ENCODE data around the gene NHLRC4. TPM values are rescaled to one million over a fixed set of nuclear protein-coding genes. Genes with fewer than 3 reads are reported as not detected.

The NHLRC4 gene
- total and polyA plus RNA-seq, 4 donors = 0.17 to 7.0 (median 0.25) TPM; not detected in 1

- Histone ChIP-seq H3K9ac (ENCODE audit: low read depth in 1 of 2, low read length in 2 of 2) (no peak overlapping the region), H3K9me3 (ENCODE audit: control insufficient read depth in 4 of 4, low read length in 3 of 4) (no peaks in the 10 kb centered on the region), H3K4me1 (ENCODE audit: control insufficient read depth in 4 of 4, insufficient read depth in 4 of 4, low read length in 3 of 4) (peaks cover 6 to 29% (median 20%) of the 10 kb centered on the region in 4 donors), H3K27me3 (ENCODE audit: control insufficient read depth in 4 of 4, insufficient read depth in 4 of 4, low read length in 3 of 4) (no peaks in the 10 kb centered on the region), H3K27ac (ENCODE audit: low read depth in 1 of 2, low read length in 2 of 2) (no peak overlapping the region), H3K4me3 (ENCODE audit: low read depth in 1 of 3, low read length in 3 of 3) (no peak overlapping the region), H3K36me3 (ENCODE audit: control insufficient read depth in 4 of 4, insufficient read depth in 3 of 4, low read depth in 1 of 4, low read length in 3 of 4) (no peaks in the 10 kb centered on the region)
- TF ChIP-seq CTCF (IDR thresholded peaks at IDR 0.05; ENCODE audit: low read depth, low read length, missing input control) = no peak
- no peak for TF ChIP-seq ZBTB33 (IDR thresholded peaks at IDR 0.05)
- no peak for TF ChIP-seq TAF1 (conservative IDR thresholded peaks at IDR 0.05)
- TF ChIP-seq EGR1 (IDR thresholded peaks at IDR 0.05; ENCODE audit: low read depth in 2 of 2) = no peak
- TF ChIP-seq NR2F2 (IDR thresholded peaks at IDR 0.05) = no peak
- no peak for TF ChIP-seq RAD21 (IDR thresholded peaks at IDR 0.05)
- TF ChIP-seq REST (IDR thresholded peaks at IDR 0.05) = no peak
- no peak for TF ChIP-seq MAX (IDR thresholded peaks at IDR 0.05)
- no peak for TF ChIP-seq JUND (IDR thresholded peaks at IDR 0.05)
- no peak for TF ChIP-seq YY1 (IDR thresholded peaks at IDR 0.05)
- TF ChIP-seq GABPA (IDR thresholded peaks at IDR 0.05 in 1 of 2, conservative IDR thresholded peaks at IDR 0.05 in 1 of 2) = no peak
- TF ChIP-seq SP1 (IDR thresholded peaks at IDR 0.05) = no peak
- no peak for TF ChIP-seq ATF3 (IDR thresholded peaks at IDR 0.05)
- TF ChIP-seq RXRA (IDR thresholded peaks at IDR 0.05) = no peak
- no peak for TF ChIP-seq HNF4A (conservative IDR thresholded peaks at IDR 0.05)
- no peak for TF ChIP-seq FOXA1 (IDR thresholded peaks at IDR 0.05)
- no peak for DNase-seq (ENCODE audit: low spot score)
- WGBS = 97% methylated on average over 19 of the region's 19 CpGs
These were observed 14.2 kb downstream of the NHLRC4 start for GRCh38 chr16:580946-581498.

Data from liver (tissue), 9 donors.